Fibroblast of the aortic adventitia (primary cell): ENCODE results near the gene CAMK2G. TPM values are rescaled to one million over a fixed set of nuclear protein-coding genes. Genes with fewer than 3 reads are reported as not detected.

Experiments
- DNase-seq: peaks from one replicate; pipeline ENCODE4 v3.0.0-alpha.2; 2010; ENCODE audit warnings: low read depth
- H3K4me3 ChIP-seq: 2 replicates; pipeline ENCODE4 v1.5.1; 2011; ENCODE audit warnings: low read depth, mild to moderate bottlenecking, control low read depth, low read length, moderate library complexity
- CTCF ChIP-seq: IDR thresholded peaks from 2 replicates; pipeline ENCODE4 v1.5.1; 2011; ENCODE audit warnings: mild to moderate bottlenecking, low read length, control low read depth, inconsistent platforms; ENCODE audit not compliant: insufficient read depth
- total RNA-seq: library from RNA; depleted of rRNA; stranded (reverse); fragments of >200 nt; gene quantifications from 2 replicates; pipeline ENCODE4 v1.2.3, GENCODE V29; 2012; ENCODE audit warnings: low replicate concordance

CAMK2G gene
- total RNA-seq, 1 donor, result 25.8 TPM

- no peak for TF ChIP-seq CTCF
- no peak overlapping the region for H3K4me3 ChIP-seq
- no peak for DNase-seq
These were observed 60.0 kb downstream of the CAMK2G start for GRCh38 chr10:73814276-73814895.

- DNase-seq, result no peak
- no peak for TF ChIP-seq CTCF
- H3K4me3 ChIP-seq, result no peak overlapping the region
These were observed 61.0 kb downstream of the CAMK2G start for GRCh38 chr10:73813333-73813732.

GRCh38 chr10:73812657-73813056 lies 61.7 kb downstream of the CAMK2G start:
- DNase-seq, result no peak
- TF ChIP-seq CTCF, result no peak
- no peak overlapping the region for H3K4me3 ChIP-seq

- DNase-seq, result peak; percentile 27
- no peak for TF ChIP-seq CTCF
These were observed 63.5 kb downstream of the CAMK2G start for GRCh38 chr10:73810735-73811465.

GRCh38 chr10:73810358-73810734 lies 64.0 kb downstream of the CAMK2G start:
- no peak for TF ChIP-seq CTCF
- peak; percentile 33 for DNase-seq
- H3K4me3 ChIP-seq, result peak overlapping the region; percentile 83

More at GRCh38 chr10:73810735-73811465, 63.5 kb downstream of the CAMK2G start:
- peak overlapping the region; percentile 83 for H3K4me3 ChIP-seq

GRCh38 chr10:73809061-73809818 lies 65.1 kb downstream of the CAMK2G start:
- no peak overlapping the region for H3K4me3 ChIP-seq
- no peak for TF ChIP-seq CTCF
- DNase-seq, result no peak
